ENCODE results near the gene C2orf49.

C2orf49 gene

DNA sequence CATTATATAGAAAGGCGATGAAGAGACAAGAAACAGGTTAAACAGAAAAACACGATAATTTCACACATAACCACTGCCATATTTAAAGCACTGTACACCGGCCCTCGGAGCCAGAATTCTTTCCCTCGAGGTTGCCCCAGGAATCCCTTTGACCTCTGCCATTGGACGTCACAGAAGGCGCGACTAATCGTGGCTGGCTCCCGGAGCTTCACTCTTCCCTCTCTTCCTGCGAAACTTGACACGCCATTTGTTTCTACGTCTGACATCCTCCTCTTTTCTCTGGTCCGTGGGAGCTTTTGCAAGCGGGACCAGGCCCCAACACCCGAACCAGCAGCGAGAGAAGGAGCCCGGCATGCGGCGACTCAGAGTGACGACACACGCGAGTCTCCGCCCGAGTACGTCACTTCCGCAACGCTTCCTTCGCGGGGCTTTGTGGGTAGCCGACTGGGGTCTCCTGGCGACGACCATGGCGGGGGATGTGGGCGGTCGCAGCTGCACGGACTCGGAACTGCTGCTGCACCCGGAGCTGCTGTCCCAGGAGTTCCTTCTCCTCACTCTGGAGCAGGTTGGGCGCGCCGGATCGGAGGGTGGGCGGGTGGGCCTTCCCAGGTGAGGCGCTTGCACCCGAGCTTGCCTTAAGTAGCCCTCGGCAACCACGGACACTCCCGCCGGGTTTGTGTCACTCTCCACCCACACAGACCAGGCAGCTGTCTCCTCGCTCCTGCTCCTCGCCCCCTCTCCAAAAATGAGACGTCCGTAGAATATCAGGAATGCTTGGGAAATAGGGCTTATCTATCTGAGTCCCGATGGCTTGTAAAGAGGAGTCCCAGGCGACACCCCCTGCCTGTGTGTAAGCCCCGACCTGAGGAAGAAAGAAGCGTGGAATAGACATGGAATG is at the start of gene C2orf49:
Gene C2orf49 (plus strand): TSS at position 419 of the 898 bp plus-strand sequence. CDS start 48 bp downstream, at position 467.
- peak; percentile 33 to 95 (median 86) for DNase-seq

DNA sequence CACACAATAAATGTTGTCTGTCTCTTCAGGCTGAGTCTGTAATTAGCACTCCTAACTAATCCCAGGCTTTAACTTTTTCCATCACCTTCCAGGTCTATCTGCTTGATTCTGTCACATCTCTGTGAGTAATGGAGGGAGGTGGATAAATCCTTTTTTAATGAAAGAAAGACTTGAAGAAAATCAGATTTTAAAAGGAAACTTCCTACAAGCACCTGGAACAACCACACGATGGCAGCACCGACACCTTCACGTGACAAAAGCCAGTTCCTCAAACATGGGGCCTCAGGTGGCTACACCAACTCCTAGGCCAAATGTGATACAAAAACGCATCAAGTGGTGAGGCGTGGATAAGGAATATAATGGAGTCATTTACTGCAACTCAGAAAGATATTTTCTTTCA is 49.6 kb upstream of the C2orf49 start:
- DNase-seq, result no peak

DNA sequence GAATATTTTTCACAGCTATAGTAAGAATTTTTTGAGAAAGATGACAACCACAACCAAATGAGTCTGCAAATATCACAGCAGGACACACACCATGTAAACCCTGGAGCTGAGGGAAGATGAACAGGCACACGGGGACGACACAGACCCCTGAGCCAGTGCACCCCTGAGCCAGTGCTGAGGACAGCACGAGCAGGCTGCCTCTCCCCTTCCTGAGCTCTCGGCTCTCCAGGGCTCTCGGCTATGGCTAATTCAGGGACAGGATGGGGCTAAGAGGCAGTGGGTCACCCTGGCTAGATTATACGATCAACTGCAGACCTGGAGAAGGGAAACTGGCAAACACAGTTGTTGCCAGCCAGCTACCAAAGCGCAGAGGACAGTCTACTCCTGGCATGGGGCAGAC is 49.2 kb upstream of the C2orf49 start:
- no peak for DNase-seq

DNA sequence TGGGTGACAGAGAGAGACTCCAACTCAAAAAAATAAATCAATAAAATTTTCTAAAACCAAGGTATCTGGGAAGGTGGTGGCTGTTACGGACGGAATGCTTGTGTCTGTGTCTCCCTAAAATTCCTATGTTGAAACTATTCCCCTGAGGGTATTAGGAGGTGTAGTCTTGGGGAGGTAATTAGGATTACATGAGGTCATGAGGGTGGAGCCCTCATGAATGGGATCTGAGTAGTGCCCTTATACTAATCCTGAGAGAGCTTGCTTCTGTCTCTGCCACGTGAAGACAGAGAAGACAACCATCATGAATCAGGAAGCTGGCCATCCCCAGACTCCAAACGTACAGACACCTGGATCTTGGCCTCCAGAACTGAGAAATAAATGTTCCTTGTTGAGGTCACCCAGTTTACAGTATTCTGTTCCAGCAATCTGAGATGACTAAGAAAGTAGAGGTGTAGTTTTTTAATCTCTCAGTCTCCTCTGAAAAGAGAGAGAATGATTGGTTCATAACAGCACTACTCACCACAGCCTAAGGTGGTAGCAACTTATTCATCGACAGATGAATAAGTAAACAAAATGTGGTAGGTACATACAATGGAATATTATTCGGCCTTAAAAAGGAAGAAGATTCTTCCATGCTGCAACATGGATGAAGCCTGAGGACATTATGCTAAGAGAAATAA is 46.2 kb upstream of the C2orf49 start:
- DNase-seq, result no peak

DNA sequence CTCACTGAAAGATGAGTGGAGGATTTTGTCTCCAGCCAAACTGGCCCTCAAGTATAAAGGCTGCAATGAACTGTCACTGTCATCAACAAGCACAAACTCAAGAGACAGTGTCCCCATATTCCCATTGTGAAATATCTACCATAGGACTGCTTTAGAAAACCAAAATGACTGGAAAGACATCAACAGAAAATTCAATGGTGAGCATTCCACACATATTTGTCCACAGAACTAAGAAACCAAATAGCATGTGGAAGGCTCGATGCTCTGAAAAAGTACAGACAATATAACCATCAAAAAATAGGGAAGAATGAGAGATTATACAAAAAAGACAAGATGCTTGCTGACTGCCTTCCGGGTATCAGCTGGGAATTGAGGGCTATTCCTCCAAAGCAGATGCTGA is 45.4 kb upstream of the C2orf49 start:
- no peak for DNase-seq

DNA sequence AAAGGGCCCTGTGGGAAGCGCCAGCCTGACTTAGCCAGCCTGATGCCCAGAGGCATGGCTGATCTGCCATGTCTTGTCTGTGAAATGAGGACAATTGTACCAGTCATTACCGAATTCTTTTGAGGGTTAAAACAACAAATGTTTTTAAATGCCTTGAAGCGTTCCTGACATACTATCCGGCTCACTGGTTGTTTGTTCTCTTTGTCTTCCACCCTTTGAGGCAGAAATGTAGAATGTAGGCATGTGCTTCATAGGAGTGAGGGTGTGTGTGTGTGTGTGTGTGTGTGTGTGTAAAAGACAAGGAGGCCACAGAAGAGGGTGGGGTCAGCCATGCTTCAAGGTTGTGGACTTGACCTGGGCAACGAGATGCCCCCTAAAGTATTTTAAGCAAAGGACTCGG is 43.3 kb upstream of the C2orf49 start:
- no peak for DNase-seq

DNA sequence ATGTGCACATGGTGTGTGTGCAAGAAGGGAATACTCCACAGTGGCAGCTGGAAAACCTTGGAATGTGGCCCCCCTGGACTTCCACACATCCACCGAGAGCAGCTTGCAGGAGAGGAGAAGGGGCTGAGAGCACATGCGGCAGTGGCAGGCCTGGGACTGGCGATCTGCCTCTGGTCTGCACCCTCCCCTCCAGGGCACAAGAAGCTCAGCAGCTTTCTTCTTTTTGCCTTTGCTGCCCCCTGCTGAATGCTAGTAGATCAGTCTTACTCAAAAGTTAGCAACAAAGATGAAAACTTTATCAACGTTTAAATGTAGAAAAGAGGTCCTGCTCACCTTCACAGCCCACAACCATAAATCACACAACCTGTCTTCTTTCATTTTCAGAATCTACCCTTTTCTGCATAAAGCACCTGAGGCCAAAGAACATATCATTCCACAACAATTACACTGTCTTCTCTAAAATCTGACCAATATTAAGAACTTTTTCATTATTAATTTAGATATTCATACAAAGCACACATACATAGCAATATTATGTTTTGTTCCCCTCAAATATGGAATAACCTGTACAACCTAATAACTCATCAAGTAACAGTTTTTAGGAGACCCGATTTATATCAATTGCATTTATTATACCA is 42.4 kb upstream of the C2orf49 start:
- DNase-seq, result peak in 52 of 58 donors; percentile 6 to 80 (median 47)

DNA sequence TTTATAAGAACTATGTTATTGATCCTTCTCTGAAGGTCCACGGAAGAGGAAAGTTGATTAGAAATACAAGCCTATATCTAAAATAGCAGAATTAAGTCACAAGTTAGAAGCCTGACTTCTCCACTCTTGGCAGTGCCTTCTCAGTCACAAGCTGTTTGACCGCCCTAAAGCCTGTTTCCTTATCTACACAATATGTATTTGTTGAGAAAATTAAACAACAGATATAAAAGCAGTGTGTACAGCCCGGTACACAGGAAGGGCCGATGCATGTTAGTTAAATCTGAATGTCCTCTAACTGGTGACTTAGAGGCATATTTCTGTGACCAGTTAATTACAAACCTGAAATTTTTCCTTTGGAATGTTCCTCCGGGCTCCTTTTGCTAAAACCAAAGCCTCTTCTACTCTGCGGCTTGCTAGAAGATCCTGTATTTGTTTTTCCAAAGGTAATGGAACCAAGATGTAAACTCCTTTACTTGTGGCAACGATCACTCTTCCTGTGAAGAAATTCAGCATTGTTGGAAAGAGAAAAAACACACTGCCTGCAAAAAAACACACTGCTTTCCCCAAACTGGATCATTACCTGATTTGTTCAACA is 41.2 kb upstream of the C2orf49 start:
- no peak for DNase-seq

DNA sequence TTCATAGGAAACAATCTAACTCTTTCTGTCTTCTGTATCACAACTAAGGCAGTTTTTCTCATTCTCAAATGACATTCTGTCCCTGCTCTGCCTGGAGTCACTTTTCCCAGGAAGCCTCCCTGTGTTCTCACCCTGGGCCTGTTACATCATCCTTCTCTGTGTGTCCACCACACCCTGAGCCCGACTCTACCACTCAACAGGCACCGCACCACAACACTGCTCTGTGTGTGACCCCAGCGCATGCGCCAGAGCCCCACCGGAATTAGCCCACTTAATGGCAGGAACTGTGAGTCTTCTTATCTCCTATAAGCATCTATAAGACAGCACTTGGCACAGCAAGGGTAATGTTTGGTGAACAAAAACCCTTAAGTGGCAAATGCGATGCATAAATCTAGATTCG is 40.1 kb upstream of the C2orf49 start:
- no peak for DNase-seq

DNA sequence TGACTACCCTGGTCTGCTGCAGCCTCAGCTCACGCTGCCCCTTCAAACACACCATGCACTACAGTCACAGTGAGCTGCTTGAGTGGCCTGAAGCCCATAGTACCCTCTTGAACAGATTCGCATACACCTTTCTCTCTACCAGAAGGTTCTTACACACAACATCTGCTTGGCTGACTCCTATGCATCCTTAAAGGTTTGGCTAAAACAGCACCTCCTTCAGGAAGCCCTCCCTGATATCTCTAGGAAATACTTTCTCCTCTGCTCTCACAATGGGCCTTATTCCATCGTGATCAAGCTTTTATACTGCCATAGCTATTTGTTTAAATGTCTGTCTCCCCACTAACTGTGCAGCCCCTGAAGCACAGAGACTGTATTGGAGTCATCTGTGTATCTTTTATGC is 39.3 kb upstream of the C2orf49 start:
- DNase-seq, result no peak

DNA sequence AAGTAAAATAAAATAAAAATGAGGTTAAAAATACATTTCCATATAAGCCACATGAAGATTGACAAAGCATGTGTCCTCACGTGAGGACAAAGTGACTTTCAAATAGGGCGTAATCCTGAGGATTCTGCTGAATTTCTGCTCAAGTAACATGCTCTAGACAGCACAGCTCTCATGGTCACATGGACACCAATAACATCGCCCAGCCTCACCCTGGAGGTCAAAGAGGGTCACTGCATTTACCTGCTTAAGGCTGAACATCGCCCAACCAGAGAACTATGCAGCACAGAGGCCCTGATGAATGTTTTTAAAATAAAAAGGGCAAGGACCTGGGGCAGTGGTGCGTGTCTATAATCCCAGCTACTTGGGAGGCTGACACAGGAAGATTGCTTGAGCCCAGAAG is 38.0 kb upstream of the C2orf49 start:
- DNase-seq, result no peak

DNA sequence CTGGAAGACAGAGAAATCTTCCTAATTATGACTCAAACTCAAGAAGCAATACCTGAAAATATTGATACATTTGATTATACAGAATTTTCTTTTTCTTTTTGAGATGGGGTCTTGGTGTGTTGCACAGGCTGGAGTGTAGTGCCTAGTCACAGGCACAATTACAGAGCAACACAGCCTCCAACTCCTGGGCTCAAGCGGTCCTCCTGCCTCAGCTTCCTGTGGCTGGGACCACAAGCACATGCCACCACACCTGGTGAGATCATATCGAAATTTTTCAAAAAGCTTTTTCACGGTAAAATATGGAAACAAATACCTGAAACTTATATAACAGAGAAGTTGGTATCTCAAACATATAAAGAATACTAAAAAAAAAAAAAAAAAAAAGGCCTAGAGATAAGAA is 35.7 kb upstream of the C2orf49 start:
- no peak for DNase-seq

DNA sequence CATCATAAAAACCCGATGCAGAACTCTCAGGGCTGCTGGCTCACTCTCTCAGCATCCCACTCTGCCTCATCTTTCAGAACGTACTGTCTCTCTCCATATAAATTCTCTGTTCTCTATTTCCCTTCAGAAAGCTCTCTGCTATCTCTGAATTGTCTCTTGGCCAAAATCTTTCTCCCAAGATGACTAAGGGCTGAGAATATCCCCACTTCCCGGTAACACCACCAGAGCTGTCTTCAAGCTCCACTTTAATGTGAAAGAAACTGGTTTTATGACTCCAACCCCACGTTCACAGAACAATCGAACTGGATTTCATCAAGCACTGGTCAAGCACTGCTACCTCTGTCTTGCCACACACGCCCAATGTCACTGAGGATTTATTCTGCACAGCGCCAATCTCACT is 30.2 kb upstream of the C2orf49 start:
- no peak for DNase-seq

DNA sequence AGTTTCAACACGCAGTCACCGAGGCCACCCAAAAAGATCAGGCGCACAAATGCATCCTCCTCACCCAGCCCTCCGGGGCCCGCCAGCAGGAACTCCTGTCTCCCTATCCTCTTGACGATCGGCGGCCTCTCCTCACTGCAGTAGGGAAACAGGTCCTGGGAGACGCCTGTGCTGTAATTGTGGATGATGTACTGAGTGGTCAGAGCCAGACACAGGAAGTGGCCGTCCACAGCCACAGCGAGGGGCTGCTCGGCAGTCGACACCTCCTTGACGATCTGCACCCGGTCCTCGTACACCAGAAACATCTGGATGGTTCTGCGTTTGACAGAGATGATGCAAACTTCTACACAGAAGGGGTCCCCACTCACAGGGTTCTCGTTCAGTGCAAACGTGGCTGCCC is 29.8 kb upstream of the C2orf49 start:
- DNase-seq, result no peak

DNA sequence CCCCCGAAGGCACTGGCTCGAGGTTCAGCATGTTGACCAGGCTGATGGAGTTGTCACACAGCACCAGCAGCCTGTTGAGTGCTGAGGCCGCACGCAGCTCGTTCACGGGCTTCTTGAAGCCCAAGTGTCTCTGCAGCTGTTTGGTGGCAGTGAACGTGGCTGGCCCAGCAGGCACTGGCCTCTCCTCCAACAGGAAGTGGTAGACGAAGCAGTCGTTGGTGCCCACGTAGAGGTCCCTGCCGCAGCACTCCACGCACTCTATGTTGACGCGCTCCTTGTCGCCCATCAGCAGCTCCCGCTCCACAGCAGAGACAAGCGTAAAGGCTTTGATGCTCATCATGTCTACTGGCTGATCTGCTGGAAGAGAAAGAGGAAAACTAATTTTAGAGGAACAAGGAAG is 29.4 kb upstream of the C2orf49 start:
- no peak for DNase-seq

DNA sequence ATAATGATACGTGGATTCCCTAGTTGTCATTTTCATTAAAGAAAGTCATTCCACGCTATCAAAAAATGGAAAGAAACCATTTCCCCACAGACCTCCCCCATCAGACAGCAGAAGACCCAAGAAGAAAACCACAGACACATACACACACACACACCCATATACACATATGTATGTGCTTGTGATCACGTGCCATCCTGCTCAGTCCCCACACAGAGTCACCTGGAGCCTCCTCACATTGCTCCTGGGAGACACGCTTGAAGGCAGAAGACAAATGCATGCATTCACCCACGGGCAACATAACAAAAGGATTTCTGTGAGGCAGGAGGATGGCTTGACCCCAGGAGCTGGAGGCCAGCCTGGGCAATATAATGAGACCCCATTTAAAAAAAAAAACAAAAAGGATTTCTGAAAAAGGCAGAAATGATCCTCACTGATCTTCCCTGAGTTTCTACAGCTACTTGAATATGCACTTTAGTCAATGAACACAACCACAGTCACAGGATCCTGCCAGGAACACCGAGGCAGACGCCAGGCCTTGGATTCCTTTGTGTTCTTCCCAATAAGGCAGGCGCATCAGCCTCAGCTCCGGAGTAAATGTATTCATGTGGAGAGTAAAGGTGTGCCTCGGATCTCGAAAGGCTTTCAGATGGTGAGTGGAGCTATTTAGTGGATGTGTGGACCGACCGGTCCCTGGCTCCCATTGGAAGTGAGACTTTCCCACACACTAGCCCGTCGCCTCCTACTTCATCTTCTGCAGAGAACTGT is 28.8 kb upstream of the C2orf49 start:
- DNase-seq, result peak in 3 of 58 donors; percentile 3 to 44 (median 4)

DNA sequence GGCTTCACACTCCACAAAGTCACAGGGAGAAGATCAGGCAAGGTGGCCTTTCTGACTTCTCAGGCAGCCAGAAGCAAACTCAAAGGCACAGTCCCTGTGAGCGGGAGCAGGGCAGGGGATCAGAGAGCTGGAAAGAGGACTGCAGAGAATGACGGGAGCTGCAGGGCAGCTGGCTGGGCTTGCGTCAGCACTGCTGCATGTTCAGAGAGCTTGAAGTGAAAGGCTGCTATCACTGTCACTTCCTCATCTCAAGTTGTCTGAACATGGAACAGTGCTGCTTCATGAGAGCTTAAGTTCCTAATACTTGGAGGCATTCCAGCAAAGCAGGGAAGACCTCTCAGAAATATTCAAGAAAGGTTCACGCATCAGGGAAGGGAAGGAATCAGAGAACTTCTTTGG is 28.2 kb upstream of the C2orf49 start:
- peak in 27 of 58 donors; percentile 4 to 60 (median 23) for DNase-seq

DNA sequence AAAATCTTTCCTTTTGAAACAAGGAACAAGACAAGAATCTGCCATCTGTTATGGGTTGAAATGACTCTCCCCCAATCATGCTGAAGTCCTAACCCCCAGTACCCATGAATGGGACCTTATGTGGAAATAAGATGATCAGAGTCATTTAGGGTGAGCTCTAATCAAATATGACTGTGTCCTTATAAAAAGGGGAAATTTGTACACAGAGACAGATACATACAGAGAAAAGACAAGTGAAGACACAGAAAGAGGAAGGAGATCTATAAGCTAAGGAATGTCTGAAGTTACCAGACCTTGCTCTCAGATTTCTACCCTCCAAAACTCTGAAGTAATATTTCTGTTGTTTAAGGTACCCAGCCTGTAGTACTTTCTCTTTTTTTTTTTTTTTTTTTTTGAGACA is 23.5 kb upstream of the C2orf49 start:
- no peak for DNase-seq

DNA sequence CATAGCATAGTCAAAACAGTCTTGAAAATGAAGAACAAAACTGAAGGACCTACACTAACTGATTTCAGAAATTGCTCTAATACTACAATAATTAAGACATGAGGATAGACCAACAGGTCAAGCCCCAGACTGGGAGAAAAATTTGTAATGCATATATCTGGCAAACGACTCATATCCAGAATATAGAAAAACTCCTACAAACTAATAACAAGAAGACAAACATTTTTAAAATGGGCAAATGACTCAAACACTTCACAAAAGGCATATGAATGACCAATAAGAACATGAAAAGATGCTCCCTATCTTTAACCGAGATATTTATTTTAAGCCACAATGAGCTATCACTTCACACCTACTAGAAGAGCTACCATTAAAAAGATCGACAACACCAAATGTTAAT is 22.0 kb upstream of the C2orf49 start:
- DNase-seq, result no peak

DNA sequence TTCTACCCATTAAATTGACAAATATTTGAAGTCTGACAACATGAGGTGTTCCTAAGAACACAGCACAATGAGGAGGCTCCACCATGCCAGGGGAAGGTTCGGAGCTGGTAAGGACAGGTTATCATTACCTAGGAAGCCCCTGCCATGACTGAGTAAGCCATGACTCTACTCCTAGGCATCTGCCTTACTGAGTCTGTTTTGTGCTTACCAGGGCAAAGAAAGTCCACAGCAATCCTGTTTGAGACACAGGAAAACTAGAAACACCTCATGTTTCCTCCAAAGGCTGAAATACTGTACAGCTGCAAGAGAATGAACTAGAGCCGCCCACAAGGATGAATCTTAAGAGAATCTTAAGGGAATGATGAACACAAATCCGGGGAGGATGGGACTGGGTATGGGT is 19.4 kb upstream of the C2orf49 start:
- DNase-seq, result no peak

DNA sequence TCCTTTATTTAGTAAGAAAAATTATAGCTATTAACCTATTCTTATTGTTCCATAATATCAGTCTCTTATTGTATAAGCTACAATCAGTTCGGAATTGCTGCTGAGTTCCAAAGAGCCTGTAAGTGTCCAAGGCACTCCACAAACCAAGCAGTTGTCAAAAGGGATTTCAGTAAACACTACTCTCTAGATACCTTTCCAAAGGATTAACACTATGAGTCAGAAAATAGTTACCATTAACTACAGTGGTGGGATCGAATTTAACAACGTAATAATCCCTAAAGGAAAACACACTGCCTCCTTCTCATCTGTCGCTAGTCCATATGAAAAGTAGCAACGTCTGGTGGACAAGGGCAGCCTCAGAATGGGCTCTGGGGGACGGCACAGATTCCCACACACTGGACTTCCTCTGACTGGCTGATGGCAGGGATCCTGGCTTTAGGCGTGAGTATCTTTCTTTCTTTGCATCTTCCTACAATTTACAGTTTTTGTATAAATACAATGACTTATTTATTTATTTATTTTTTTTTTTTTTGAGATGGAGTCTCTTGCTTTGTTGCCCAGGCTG is 16.6 kb upstream of the C2orf49 start:
- DNase-seq, result no peak

All from anterior cingulate cortex (tissue), 58 donors.